SW480 (cell line): ENCODE results near the gene WDR77.

Source experiments
- DNase-seq: peaks from one replicate; pipeline ENCODE4 v3.0.0-alpha.2; 2016; ENCODE audit warnings: low spot score

WDR77 gene

GRCh38 chr1:111448918-111449702, at the start of gene WDR77, which contains the start of gene ATP5PB:
TSS of gene WDR77 (minus strand) at chr1:111449256. CDS start at chr1:111449169, 87 bp downstream.
TSS of gene ATP5PB (plus strand) at chr1:111449464. CDS start at chr1:111449542, 78 bp downstream.
- peak; percentile 99 for DNase-seq

- no peak for DNase-seq
Measured at GRCh38 chr1:111497592-111497991, 48.5 kb upstream of the WDR77 start.

GRCh38 chr1:111496398-111496797, 47.3 kb upstream of the WDR77 start:
- DNase-seq: no peak

GRCh38 chr1:111491070-111491469, 42.0 kb upstream of the WDR77 start:
- DNase-seq: no peak

- no peak for DNase-seq
Measured at GRCh38 chr1:111490220-111490619, 41.2 kb upstream of the WDR77 start.

- no peak for DNase-seq
Measured at GRCh38 chr1:111489604-111490003, 40.5 kb upstream of the WDR77 start.

- DNase-seq: no peak
Measured at GRCh38 chr1:111488669-111489068, 39.6 kb upstream of the WDR77 start.

GRCh38 chr1:111487133-111487532, 38.1 kb upstream of the WDR77 start:
- DNase-seq: no peak

- no peak for DNase-seq
Measured at GRCh38 chr1:111486431-111486830, 37.4 kb upstream of the WDR77 start.

GRCh38 chr1:111484391-111485026, 35.5 kb upstream of the WDR77 start:
- no peak for DNase-seq

GRCh38 chr1:111483876-111484275, 34.8 kb upstream of the WDR77 start:
- DNase-seq: no peak

- DNase-seq: no peak
Measured at GRCh38 chr1:111483166-111483565, 34.1 kb upstream of the WDR77 start.

GRCh38 chr1:111481387-111482221, 32.5 kb upstream of the WDR77 start:
- peak; percentile 64 for DNase-seq

- DNase-seq: no peak
Measured at GRCh38 chr1:111480674-111481073, 31.6 kb upstream of the WDR77 start.

GRCh38 chr1:111476761-111477309, 27.8 kb upstream of the WDR77 start:
- no peak for DNase-seq

- no peak for DNase-seq
Measured at GRCh38 chr1:111476214-111476613, 27.2 kb upstream of the WDR77 start.

- no peak for DNase-seq
Measured at GRCh38 chr1:111475701-111476100, 26.6 kb upstream of the WDR77 start.

GRCh38 chr1:111474521-111474920, 25.5 kb upstream of the WDR77 start:
- DNase-seq: no peak

- DNase-seq: no peak
Measured at GRCh38 chr1:111474106-111474505, 25.1 kb upstream of the WDR77 start.

- DNase-seq: no peak
Measured at GRCh38 chr1:111471538-111471937, 22.5 kb upstream of the WDR77 start.

GRCh38 chr1:111471012-111471411, 22.0 kb upstream of the WDR77 start:
- DNase-seq: no peak

- no peak for DNase-seq
Measured at GRCh38 chr1:111470596-111470995, 21.5 kb upstream of the WDR77 start.
